Kidney (tissue), 14 donors: ENCODE measurements around the gene ASPG. TPM values are rescaled to one million over a fixed set of nuclear protein-coding genes. Genes with fewer than 3 reads are reported as not detected.
A peak's percentile ranks its signal among the peaks of the same experiment; 100 is the strongest.

ENCODE experiments used
- DNase-seq, 5 donors: peaks; one replicate each; pipeline ENCODE4 v3.0.0-alpha.2; 2013 to 2020
- FAIRE-seq: peaks from 2 replicates; lab custom pipeline; 2012; peaks lifted over from hg19 to GRCh38; lab: Jason Lieb, UNC
- H3K27ac ChIP-seq, 2 donors: one replicate each; pipeline ENCODE4 v1.7.0; 2013; ENCODE audit warnings: low read depth in 2 of 2, low read length in 2 of 2, inconsistent platforms in 1 of 2
- H3K27me3 ChIP-seq: one replicate; pipeline ENCODE4 v1.7.1; 2013; ENCODE audit warnings: low read length, inconsistent platforms; ENCODE audit not compliant: control insufficient read depth, insufficient read depth
- H3K36me3 ChIP-seq, 3 donors: one replicate each; pipeline versions ENCODE4 v1.7.0 to v1.7.1; 2013; ENCODE audit warnings: low read length in 3 of 3, control low read depth in 1 of 3, inconsistent platforms in 1 of 3; ENCODE audit not compliant: insufficient read depth in 3 of 3, control insufficient read depth in 2 of 3
- H3K4me1 ChIP-seq, 3 donors: one replicate each; pipeline versions ENCODE4 v1.7.0 to v1.7.1; 2013; ENCODE audit warnings: low read length in 3 of 3, inconsistent platforms in 1 of 3, low read depth in 1 of 3; ENCODE audit not compliant: control insufficient read depth in 2 of 3, insufficient read depth in 2 of 3
- H3K4me3 ChIP-seq, 3 donors: one replicate each; pipeline versions ENCODE4 v1.7.0 to v1.8.1; 2013; ENCODE audit warnings: low read length in 3 of 3, control low read depth in 1 of 3, inconsistent platforms in 1 of 3
- H3K9ac ChIP-seq, 3 donors: one replicate each; pipeline versions ENCODE4 v1.7.0 to v1.7.1; 2013; ENCODE audit warnings: low read length in 3 of 3, control low read depth in 1 of 3, inconsistent platforms in 1 of 3
- H3K9me3 ChIP-seq, 3 donors: one replicate each; pipeline versions ENCODE4 v1.7.0 to v1.7.1; 2013; ENCODE audit warnings: low read length in 3 of 3, control low read depth in 1 of 3, inconsistent platforms in 1 of 3; ENCODE audit not compliant: control insufficient read depth in 2 of 3, insufficient read depth in 1 of 3
- intact Hi-C: fragments of 100-400 bp; cut with DNase I; formaldehyde crosslinking; loops from one replicate; pipeline ENCODE4 v1.11.1; 2022
- polyA plus RNA-seq: library from polyadenylated mRNA; stranded (reverse); fragments of 350-450 nt; fragmentation: Illumina TruSeq; extraction: RNeasy Lipid Tissue Mini Kit (QIAGEN cat#74804); gene quantifications from one replicate; pipeline ENCODE4 v1.2.3, GENCODE V29; 2014; ENCODE audit warnings: low read depth, low replicate concordance; ENCODE audit not compliant: insufficient read depth
- total RNA-seq: library from RNA; stranded (reverse); fragmentation: NEBNext Ultra II Directional; extraction: Animal tissue kit (Norgen Biotek cat#: 25700); gene quantifications from one replicate; pipeline ENCODE4 v1.2.1, GENCODE V29; 2021
- TF ChIP-seq, protein P1 (sequence below): IDR thresholded peaks from 3 replicates; pipeline ENCODE4 v1.5.1; 2012; ENCODE audit warnings: mild to moderate bottlenecking, moderate library complexity, borderline replicate concordance; ENCODE audit not compliant: insufficient read depth; ENCODE audit errors: extremely low read depth
- donor health status: control.
- donor health status: control.
- donor health status: control.
- donor health status: control.
- donor health status: control.
- donor health status: DM: yes; HTN: yes; CAD: no.
- donor health status: Normal renal cell carcinoma (clear cell type).

ASPG gene
- total and polyA plus RNA-seq, 2 donors from 2014 or later: 2.5 to 58.1 TPM

DNA sequence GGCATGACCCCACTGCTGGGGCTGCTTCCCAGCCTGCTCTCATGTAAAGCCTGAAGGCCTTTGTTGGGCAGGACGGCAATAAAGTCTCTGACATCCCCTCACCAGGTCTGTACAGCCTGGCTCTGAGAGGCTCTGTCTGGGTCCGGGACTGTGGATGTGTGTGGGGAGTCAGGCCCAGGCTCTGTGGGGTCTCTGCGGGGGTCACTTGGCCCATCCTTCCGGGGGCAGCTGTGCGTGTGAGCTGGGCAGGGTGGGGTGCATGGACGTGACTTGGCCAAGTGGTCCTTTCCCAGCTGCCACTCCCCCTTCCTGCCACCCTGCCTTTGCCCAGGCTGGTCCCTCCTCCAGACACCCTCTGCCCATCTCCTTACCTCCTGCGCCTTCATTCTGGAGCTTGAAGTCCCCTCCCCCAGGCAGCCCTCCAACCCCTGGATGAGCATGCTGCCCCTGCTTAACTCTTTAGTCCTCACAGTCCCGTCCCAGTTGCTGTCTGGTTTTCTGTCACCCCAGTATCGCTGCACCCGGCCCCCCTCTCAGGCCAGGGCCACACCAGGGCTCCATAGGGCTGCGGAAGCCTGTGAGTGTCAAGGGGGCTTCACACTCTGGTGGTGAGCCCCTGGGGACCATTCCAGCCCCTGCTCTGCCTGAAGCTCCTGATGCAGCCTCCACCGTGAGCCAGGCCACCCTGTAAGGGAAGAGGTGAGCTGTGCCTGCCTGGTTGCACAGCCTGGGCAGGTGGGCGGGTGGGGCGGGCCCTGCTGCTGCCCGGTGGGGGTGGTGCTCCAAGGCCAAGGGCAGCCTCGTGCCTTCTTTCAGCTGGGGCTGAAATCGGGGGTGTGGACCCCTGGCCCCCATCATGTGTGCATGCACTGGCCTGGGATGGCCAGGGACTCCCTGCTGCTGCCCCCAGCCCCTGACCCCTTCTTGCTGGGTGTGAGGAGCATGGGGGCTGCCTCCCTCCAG is 27.4 kb downstream of the ASPG start:
- TF ChIP-seq, protein P1, sequence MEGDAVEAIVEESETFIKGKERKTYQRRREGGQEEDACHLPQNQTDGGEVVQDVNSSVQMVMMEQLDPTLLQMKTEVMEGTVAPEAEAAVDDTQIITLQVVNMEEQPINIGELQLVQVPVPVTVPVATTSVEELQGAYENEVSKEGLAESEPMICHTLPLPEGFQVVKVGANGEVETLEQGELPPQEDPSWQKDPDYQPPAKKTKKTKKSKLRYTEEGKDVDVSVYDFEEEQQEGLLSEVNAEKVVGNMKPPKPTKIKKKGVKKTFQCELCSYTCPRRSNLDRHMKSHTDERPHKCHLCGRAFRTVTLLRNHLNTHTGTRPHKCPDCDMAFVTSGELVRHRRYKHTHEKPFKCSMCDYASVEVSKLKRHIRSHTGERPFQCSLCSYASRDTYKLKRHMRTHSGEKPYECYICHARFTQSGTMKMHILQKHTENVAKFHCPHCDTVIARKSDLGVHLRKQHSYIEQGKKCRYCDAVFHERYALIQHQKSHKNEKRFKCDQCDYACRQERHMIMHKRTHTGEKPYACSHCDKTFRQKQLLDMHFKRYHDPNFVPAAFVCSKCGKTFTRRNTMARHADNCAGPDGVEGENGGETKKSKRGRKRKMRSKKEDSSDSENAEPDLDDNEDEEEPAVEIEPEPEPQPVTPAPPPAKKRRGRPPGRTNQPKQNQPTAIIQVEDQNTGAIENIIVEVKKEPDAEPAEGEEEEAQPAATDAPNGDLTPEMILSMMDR: no peak
- H3K36me3 ChIP-seq: no peaks in the 10 kb centered on the region
- peaks cover 2% of the 10 kb centered on the region for H3K27me3 ChIP-seq
- H3K9me3 ChIP-seq: no peaks in the 10 kb centered on the region
- peak in 2 of 5 donors; percentile 0 to 49 for DNase-seq
- intact Hi-C loops: no loop called here
- no peak for FAIRE-seq
- no peak overlapping the region for H3K27ac ChIP-seq
- H3K4me3 ChIP-seq: no peak overlapping the region
- no peak overlapping the region for H3K9ac ChIP-seq
- peaks cover 0 to 5% (median 0%) of the 10 kb centered on the region in 3 donors for H3K4me1 ChIP-seq

DNA sequence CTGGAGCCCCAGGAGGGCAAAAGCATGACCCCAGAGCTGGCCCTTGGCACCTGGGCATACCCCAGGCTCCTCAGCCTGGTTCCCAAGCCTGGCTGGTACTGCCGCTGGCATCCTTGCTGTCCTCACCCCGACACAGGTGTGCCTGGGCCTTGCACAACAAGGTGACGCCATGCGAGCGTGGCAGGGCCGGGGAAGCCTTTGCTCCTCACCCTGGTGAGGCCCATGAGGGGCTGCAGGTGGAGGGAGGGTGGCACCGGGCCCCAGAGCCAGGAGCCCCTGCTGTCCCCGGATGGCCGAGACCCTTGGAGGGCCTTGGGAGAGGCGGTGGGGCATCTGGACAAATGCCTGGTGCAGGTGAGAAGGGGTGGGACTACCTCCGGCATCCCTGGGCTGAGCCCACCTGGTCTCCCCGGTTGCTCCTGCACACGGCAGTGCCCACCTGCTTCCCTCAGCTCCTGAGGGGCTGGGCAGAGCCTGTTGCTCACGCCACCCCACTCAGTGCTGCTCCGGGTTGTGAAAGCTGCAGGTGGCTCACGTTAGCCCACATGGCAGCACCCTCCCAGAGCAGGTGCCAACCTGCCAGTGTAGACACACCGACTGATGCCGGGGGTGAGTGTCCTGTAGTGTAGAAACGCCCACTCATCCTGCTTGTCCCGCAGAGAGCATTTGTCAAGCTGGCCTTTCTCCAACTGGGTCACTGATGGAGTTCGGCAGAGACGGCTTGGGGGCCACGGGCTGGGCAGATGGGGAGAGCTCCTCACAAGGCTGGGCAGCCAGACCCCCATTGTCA is 28.3 kb downstream of the ASPG start:
- no peak for FAIRE-seq
- Histone ChIP-seq H3K36me3 (no peaks in the 10 kb centered on the region), H3K9me3 (no peaks in the 10 kb centered on the region), H3K4me3 (no peak overlapping the region), H3K4me1 (peaks cover 0 to 5% (median 0%) of the 10 kb centered on the region in 3 donors), H3K27me3 (peaks cover 2% of the 10 kb centered on the region), H3K27ac (no peak overlapping the region), H3K9ac (no peak overlapping the region)
- intact Hi-C loops: no loop called here
- DNase-seq: peak in 3 of 5 donors; percentile 0 to 67 (median 36)
- TF ChIP-seq, protein P1: no peak

DNA sequence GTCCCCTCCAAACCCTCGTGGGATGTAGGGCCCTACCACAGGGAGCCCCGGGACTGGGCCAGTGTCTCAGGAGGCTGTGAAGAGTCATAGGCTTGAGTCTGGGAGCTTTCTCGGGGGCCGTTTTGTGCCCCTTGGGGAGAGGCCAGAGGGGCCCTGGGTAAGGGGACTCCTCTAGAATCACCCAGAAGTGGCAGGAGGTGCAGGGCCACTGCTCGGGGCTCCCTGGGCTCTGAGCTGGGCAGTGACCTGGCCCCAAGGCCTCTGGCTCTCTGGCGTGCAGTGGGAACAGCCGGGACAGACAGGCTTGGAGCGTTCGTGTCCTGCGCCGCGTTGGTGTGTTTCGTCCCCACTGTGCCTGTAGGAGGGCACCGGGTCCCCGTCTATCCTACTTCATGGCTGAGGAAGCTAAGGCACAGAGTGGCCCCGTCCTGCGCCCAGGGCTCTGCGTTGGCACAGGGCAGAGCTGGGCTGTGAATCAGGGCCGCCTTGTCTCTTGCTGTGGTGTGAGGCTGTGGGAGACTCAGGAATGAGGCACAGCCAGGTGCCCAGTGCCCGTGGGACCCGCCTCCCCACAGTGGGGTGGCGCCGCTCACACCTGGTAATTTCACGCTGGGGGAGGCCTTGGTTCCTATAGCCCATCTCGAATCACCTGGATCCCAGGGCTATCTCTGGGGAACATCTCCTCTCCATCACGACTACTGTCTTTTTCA is 29.1 kb downstream of the ASPG start:
- Histone ChIP-seq H3K36me3 (no peaks in the 10 kb centered on the region), H3K27ac (no peak overlapping the region), H3K4me1 (peaks cover 0 to 5% (median 0%) of the 10 kb centered on the region in 3 donors), H3K9me3 (no peaks in the 10 kb centered on the region), H3K27me3 (peaks cover 2% of the 10 kb centered on the region), H3K4me3 (no peak overlapping the region), H3K9ac (no peak overlapping the region)
- TF ChIP-seq, protein P1: no peak
- intact Hi-C loops: no loop called here
- DNase-seq (peak in 1 of 5 donors; percentile 49), FAIRE-seq (no peak)
